ENCODE data around the gene ADAMTS17. TPM values are rescaled to one million over a fixed set of nuclear protein-coding genes. Genes with fewer than 3 reads are reported as not detected.
A peak's percentile ranks its signal among the peaks of the same experiment; 100 is the strongest.

Gene ADAMTS17
- total RNA-seq, 1 experiment from 2014 or later = 3.2 TPM

DNA sequence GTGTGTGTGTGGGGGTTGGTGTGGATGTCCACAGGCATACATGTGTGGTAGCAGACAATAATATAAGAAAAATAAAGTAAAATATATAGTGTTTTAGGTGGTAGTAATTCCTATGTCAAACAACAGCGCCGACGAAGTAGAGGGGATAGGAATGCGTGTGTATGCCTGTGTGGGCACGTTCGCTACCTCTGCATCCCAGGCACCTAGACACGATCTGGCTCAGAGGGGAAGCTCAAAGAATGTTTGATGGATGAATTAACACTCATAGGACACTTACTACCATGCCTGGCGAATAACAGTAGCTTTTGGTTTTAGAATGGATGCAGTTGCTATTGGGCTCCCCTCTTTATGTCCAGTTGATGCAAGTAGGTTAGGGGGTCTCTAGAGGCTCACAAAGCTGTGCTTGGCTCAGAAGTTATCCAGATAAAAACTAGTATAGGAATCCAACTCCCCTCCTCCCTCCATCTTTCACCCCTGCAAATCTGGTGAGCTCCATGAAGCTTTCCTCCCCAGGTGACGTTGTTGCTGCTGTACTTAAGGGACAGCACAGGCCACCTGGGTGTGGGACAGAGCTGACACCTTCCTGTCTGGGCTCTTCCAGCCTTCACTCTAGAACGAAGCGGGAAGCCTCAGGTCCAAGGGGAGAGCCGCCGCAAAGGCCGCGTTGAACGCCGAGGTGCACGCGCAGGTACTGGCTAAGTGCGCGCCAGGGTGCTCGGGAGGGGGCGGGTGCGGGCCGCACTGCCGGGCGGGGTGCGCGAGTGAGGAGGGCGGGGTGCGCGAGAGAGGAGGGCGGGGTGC is 415.9 kb downstream of the ADAMTS17 start:
- Histone ChIP-seq H3K27ac (no peak overlapping the region), H4K20me1 (ENCODE audit: insufficient read depth) (no peaks in the 10 kb centered on the region), H3K4me3 (no peak overlapping the region), H3K4me2 (peak overlapping the region; percentile 65), H3K79me2 (ENCODE audit: low read depth) (no peaks in the 10 kb centered on the region), H3K36me3 (ENCODE audit: low read depth) (no peaks in the 10 kb centered on the region), H3K27me3 (ENCODE audit: insufficient read depth, low read depth) (peaks cover 29% of the 10 kb centered on the region; the same call in 1 of the 2 replicates), H3K4me1 (replicated peaks; ENCODE audit: insufficient read depth) (peaks cover 8% of the 10 kb centered on the region), H2AFZ (no peak overlapping the region), H3K9me3 (ENCODE audit: insufficient read depth, low read depth) (no peaks in the 10 kb centered on the region), H3K9me2 (ENCODE audit: insufficient read depth) (no peaks in the 10 kb centered on the region; the same call in 1 of the 2 replicates), H3F3A (ENCODE audit: insufficient read depth, low read depth) (peaks cover 14% of the 10 kb centered on the region; the same call in 1 of the 2 replicates)
- no TSS peak for BruUV-seq (replicated peaks)
- DNase-seq = peak in 1 of 2 experiments; percentile 58
- POLR2A ChIA-PET (ENCODE audit: unreplicated experiment) = no interaction called here
- intact Hi-C loops (cut with micrococcal nuclease; ENCODE audit: unreplicated experiment) = loop anchor here (5.0 to 10.0 kb wide), 3 partner anchors 649 to 679 kb away; partner anchors contain the start of genes ASB7 and LINS1
- CTCF ChIA-PET = interaction anchor here (0.6 to 1.0 kb wide), 3 partner anchors 92 to 653 kb away, joined by 3 read pairs; no protein-coding TSS in a partner anchor
- TF ChIP-seq EZH2 (IDR thresholded peaks at IDR 0.05; ENCODE audit: low read depth) = no peak
- TF ChIP-seq, protein P1, sequence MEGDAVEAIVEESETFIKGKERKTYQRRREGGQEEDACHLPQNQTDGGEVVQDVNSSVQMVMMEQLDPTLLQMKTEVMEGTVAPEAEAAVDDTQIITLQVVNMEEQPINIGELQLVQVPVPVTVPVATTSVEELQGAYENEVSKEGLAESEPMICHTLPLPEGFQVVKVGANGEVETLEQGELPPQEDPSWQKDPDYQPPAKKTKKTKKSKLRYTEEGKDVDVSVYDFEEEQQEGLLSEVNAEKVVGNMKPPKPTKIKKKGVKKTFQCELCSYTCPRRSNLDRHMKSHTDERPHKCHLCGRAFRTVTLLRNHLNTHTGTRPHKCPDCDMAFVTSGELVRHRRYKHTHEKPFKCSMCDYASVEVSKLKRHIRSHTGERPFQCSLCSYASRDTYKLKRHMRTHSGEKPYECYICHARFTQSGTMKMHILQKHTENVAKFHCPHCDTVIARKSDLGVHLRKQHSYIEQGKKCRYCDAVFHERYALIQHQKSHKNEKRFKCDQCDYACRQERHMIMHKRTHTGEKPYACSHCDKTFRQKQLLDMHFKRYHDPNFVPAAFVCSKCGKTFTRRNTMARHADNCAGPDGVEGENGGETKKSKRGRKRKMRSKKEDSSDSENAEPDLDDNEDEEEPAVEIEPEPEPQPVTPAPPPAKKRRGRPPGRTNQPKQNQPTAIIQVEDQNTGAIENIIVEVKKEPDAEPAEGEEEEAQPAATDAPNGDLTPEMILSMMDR (conservative IDR thresholded peaks at IDR 0.05) = no peak

DNA sequence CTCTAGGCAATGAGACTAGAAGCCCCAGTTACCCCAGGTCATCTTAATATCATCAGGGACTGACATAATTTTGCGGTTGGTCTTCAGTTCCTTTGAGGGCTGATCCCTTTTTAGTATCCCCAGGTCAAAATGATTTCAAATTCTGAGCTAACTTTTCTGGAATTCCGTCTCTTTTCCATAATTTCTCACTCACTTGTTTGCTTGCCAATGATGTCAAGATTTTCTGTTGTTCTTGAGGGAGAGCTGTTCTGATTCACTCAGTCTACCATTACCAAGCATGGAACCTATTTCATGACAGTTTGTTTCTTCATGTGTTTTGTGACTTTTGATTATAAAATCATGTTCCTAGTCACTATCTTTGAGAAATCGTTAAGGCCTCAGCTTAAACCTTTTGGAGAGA is 418.1 kb downstream of the ADAMTS17 start:
- POLR2A ChIA-PET (ENCODE audit: unreplicated experiment) = no interaction called here

More for the DNA sequence above, 418.1 kb downstream of the ADAMTS17 start:
- H4K20me1 ChIP-seq (ENCODE audit: insufficient read depth) = no peaks in the 10 kb centered on the region
- no peaks in the 10 kb centered on the region; the same call in 1 of the 2 replicates for H3K9me3 ChIP-seq (ENCODE audit: insufficient read depth, low read depth)
- H2AFZ ChIP-seq = no peak overlapping the region
- no peaks in the 10 kb centered on the region; the same call in 1 of the 2 replicates for H3K9me2 ChIP-seq (ENCODE audit: insufficient read depth)
- H3K4me2 ChIP-seq = no peak overlapping the region
- H3K79me2 ChIP-seq (ENCODE audit: low read depth) = no peaks in the 10 kb centered on the region
- BruUV-seq (replicated peaks) = no TSS peak
- peaks cover 9% of the 10 kb centered on the region; the same call in 1 of the 2 replicates for H3F3A ChIP-seq (ENCODE audit: insufficient read depth, low read depth)
- no peak for TF ChIP-seq EZH2 (IDR thresholded peaks at IDR 0.05; ENCODE audit: low read depth)
- TF ChIP-seq, protein P1 (conservative IDR thresholded peaks at IDR 0.05) = no peak
- no peak overlapping the region for H3K27ac ChIP-seq
- intact Hi-C loops (cut with micrococcal nuclease; ENCODE audit: unreplicated experiment) = loop anchor here (10.0 kb wide), 2 partner anchors 651 to 681 kb away; partner anchors contain the start of genes ASB7 and LINS1
- no peaks in the 10 kb centered on the region for H3K36me3 ChIP-seq (ENCODE audit: low read depth)
- CTCF ChIA-PET = no interaction called here
- H3K4me1 ChIP-seq (replicated peaks; ENCODE audit: insufficient read depth) = peaks cover 3% of the 10 kb centered on the region
- peaks cover 46% of the 10 kb centered on the region for H3K27me3 ChIP-seq (ENCODE audit: insufficient read depth, low read depth)
- H3K4me3 ChIP-seq = no peak overlapping the region
- DNase-seq = no peak

Other genes with a start within 250 kb of the ADAMTS17 start
- gene CERS3, start 187.0 kb upstream of the ADAMTS17 start, total RNA-seq (2021) = not detected in 2 replicates